ENCODE data around the gene WAS. TPM values are rescaled to one million over a fixed set of nuclear protein-coding genes. Genes with fewer than 3 reads are reported as not detected.

WAS gene
- total RNA-seq, 2 donors from 2014 or later, result 96.8 to 102 TPM

Other genes starting within 250 kb of the WAS start
- 100 to 1,000 TPM; 130 to 170 TPM for gene SLC38A5, start 213.5 kb upstream of the WAS start, total RNA-seq
- 10 to 100 TPM; 59.8 to 93.5 TPM for gene FTSJ1, start 207.6 kb upstream of the WAS start, total RNA-seq
- 1 to 10 TPM; 8.9 to 9.4 TPM for gene PORCN, start 174.8 kb upstream of the WAS start, total RNA-seq
- 100 to 1,000 TPM; 104 to 213 TPM for gene EBP, start 162.0 kb upstream of the WAS start, total RNA-seq
- gene TBC1D25, start 144.1 kb upstream of the WAS start, total RNA-seq, result 10 to 100 TPM; 19.4 to 25.4 TPM
- gene RBM3, start 109.3 kb upstream of the WAS start, total RNA-seq, result 100 to 1,000 TPM; 176 to 335 TPM
- gene WDR13, start 86.3 kb upstream of the WAS start, total RNA-seq, result 10 to 100 TPM; 45.6 to 74.0 TPM
- gene SUV39H1, start 12.9 kb downstream of the WAS start, total RNA-seq, result 10 to 100 TPM; 24.2 to 30.5 TPM
- not detected for gene GLOD5, start 77.9 kb downstream of the WAS start, total RNA-seq
- gene GATA1, start 102.8 kb downstream of the WAS start, total RNA-seq, result not detected
- 100 to 1,000 TPM in 1 of 2 donors, 10 to 100 TPM in 1; 62.0 to 121 TPM for gene HDAC6, start 118.3 kb downstream of the WAS start, total RNA-seq
- gene ERAS, start 142.7 kb downstream of the WAS start, total RNA-seq, result under 1 TPM in 1 of 2 donors, not detected in 1; 0.26 TPM
- 1 to 10 TPM; 3.7 to 4.7 TPM for gene PCSK1N, start 151.8 kb downstream of the WAS start, total RNA-seq
- 10 to 100 TPM; 54.4 to 66.3 TPM for gene TIMM17B, start 214.0 kb downstream of the WAS start, total RNA-seq
- 10 to 100 TPM; 62.6 to 95.7 TPM for gene PQBP1, start 214.1 kb downstream of the WAS start, total RNA-seq
- 10 to 100 TPM; 24.6 to 32.8 TPM for gene SLC35A2, start 227.8 kb downstream of the WAS start, total RNA-seq
- gene PIM2, start 235.2 kb downstream of the WAS start, total RNA-seq, result 100 to 1,000 TPM; 350 to 648 TPM